GM12878 (cell line): ENCODE measurements around the gene CD93. TPM values are rescaled to one million over a fixed set of nuclear protein-coding genes. Genes with fewer than 3 reads are reported as not detected.

ENCODE experiments used
- ATAC-seq: fragments of 200-7000 bp; cut with Tn5 transposase; 3 replicates; pipeline ENCODE4 v1.9.1; 2020; ENCODE audit warnings: mild to moderate bottlenecking, moderate library complexity
- BruUV-seq: library from RNA; stranded (reverse); fragments of 400-500 nt; replicated peaks from 2 replicates; lab custom pipeline; 2021; lab: Mats Ljungman, UMichigan
- CTCF ChIA-PET: fragments of 300-600 bp; sonication (Branson Sonifier 250); formaldehyde crosslinking; extraction: SDS; loops from one replicate; lab custom pipeline; 2021; ENCODE audit warnings: inconsistent platforms; lab: Yijun Ruan, JAX
- POLR2A ChIA-PET: fragments of 350-600 bp; formaldehyde crosslinking; extraction: SDS; loops from one replicate; lab custom pipeline; 2021; ENCODE audit warnings: inconsistent platforms; lab: Charles Lee
- RAD21 ChIA-PET: fragments of 300-600 bp; sonication (Branson Sonifier 250); formaldehyde crosslinking; loops from one replicate; lab custom pipeline; 2023; ENCODE audit warnings: antibody characterized with exemption; ENCODE audit not compliant: unreplicated experiment; lab: Charles Lee
- SMC1A ChIA-PET: fragments of 300-600 bp; sonication (Branson Sonifier 250); formaldehyde crosslinking; loops from one replicate; lab custom pipeline; 2023; ENCODE audit not compliant: unreplicated experiment, uncharacterized antibody; lab: Charles Lee
- DNase-seq: peaks from one replicate; pipeline ENCODE4 v3.0.0-alpha.2; 2011; ENCODE audit warnings: low read depth, low spot score
- FAIRE-seq: peaks from 3 replicates; lab custom pipeline; 2011; peaks lifted over from hg19 to GRCh38; lab: Jason Lieb, UNC
- H2AFZ ChIP-seq: 2 replicates; pipeline ENCODE4 v1.6.0; 2011; ENCODE audit warnings: low read depth, low read length, control low read depth; ENCODE audit not compliant: control insufficient read depth
- H3K27ac ChIP-seq: 2 replicates; pipeline ENCODE4 v1.5.1; 2011; ENCODE audit warnings: control low read depth; ENCODE audit not compliant: control insufficient read depth, insufficient read depth
- H3K27me3 ChIP-seq, 2 experiments: replicated peaks in 1 of 2; 2 replicates each; pipeline versions ENCODE4 v1.6.0 to v1.6.1; 2011; ENCODE audit warnings: low read length in 1 of 2; ENCODE audit not compliant: control insufficient read depth in 2 of 2, insufficient read depth in 2 of 2
- H3K36me3 ChIP-seq, 2 experiments: 2 replicates each; pipeline ENCODE4 v1.5.1; 2011; ENCODE audit warnings: low read length in 1 of 2; ENCODE audit not compliant: control insufficient read depth in 2 of 2, insufficient read depth in 2 of 2
- H3K4me1 ChIP-seq: 2 replicates; pipeline ENCODE4 v1.6.1; 2011; ENCODE audit warnings: mild to moderate bottlenecking, low read length, moderate library complexity, mixed read lengths; ENCODE audit not compliant: control insufficient read depth, insufficient read depth
- H3K4me2 ChIP-seq: 2 replicates; pipeline ENCODE4 v1.6.0; 2011; ENCODE audit warnings: control low read depth; ENCODE audit not compliant: control insufficient read depth, insufficient read depth
- H3K4me3 ChIP-seq: fragments of 200-600 bp; sonication (generic); 2 replicates; pipeline ENCODE4 v1.5.1; 2016
- H3K79me2 ChIP-seq: 2 replicates; pipeline ENCODE4 v1.6.0; 2011; ENCODE audit warnings: low read length; ENCODE audit not compliant: control insufficient read depth, insufficient read depth
- H3K9ac ChIP-seq: 2 replicates; pipeline ENCODE4 v1.8.0; 2011; ENCODE audit warnings: low read length, control low read depth, mixed read lengths; ENCODE audit not compliant: control insufficient read depth, insufficient read depth
- H3K9me3 ChIP-seq: replicated peaks from 3 replicates; pipeline ENCODE4 v1.5.1; 2011; ENCODE audit warnings: mild to moderate bottlenecking, low read length; ENCODE audit not compliant: control insufficient read depth, insufficient read depth
- H4K20me1 ChIP-seq: 2 replicates; pipeline ENCODE4 v1.6.0; 2011; ENCODE audit not compliant: control insufficient read depth, insufficient read depth
- BMI1 ChIP-seq: fragments of 450-650 bp; IDR thresholded peaks from 2 replicates; pipeline ENCODE4 v1.6.1; 2016; ENCODE audit warnings: mild to moderate bottlenecking, moderate library complexity, borderline replicate concordance
- CEBPB ChIP-seq, 2 experiments: fragments of 150-350 bp in 1 of 2; IDR thresholded peaks; 2 replicates each; pipeline ENCODE4 v1.6.1; 2012 to 2014; ENCODE audit warnings: low read depth in 2 of 2, low read length in 2 of 2, borderline replicate concordance in 1 of 2, inconsistent platforms in 1 of 2
- CREM ChIP-seq: IDR thresholded peaks from 2 replicates; pipeline ENCODE4 v1.6.1; 2014; ENCODE audit warnings: antibody characterized with exemption, low read depth
- CTCF ChIP-seq, 3 experiments: IDR thresholded peaks in 2 of 3; conservative IDR thresholded peaks in 1 of 3; 2 replicates each; pipeline ENCODE4 v1.5.1; 2011; ENCODE audit warnings: low read depth in 3 of 3, low read length in 3 of 3, mild to moderate bottlenecking in 3 of 3, control low read depth in 2 of 3, moderate library complexity in 2 of 3, inconsistent platforms in 1 of 3, mixed read lengths in 1 of 3; ENCODE audit not compliant: control insufficient read depth in 2 of 3, insufficient read depth in 1 of 3; ENCODE audit errors: extremely low read depth in 1 of 3
- IRF3 ChIP-seq: fragments of 450-650 bp; IDR thresholded peaks from 2 replicates; pipeline ENCODE4 v1.6.1; 2014; ENCODE audit warnings: mild to moderate bottlenecking
- KAT2A ChIP-seq: conservative IDR thresholded peaks from 2 replicates; pipeline ENCODE4 v1.6.1; 2011; ENCODE audit warnings: low read depth, low read length; ENCODE audit not compliant: control insufficient read depth
- MAX ChIP-seq: IDR thresholded peaks from 2 replicates; pipeline ENCODE4 v1.6.1; 2012; ENCODE audit warnings: low read depth, low read length, improper control_type of control experiment
- MTA2 ChIP-seq: fragments of 450-650 bp; IDR thresholded peaks from 2 replicates; pipeline ENCODE4 v1.6.1; 2016; ENCODE audit warnings: low read depth, mild to moderate bottlenecking, moderate library complexity
- NFIC ChIP-seq: IDR thresholded peaks from 2 replicates; pipeline ENCODE4 v1.6.1; 2012; ENCODE audit warnings: low read depth, mild to moderate bottlenecking, inconsistent platforms, low read length, moderate library complexity
- SIN3A ChIP-seq: IDR thresholded peaks from 2 replicates; pipeline ENCODE4 v1.6.1; 2012; ENCODE audit warnings: low read depth, low read length, improper control_type of control experiment
- SP1 ChIP-seq: IDR thresholded peaks from one replicate; pipeline ENCODE4 v1.6.1; 2011; ENCODE audit warnings: low read depth, low read length
- STAT3 ChIP-seq: IDR thresholded peaks from 2 replicates; pipeline ENCODE4 v1.6.1; 2011; ENCODE audit warnings: low read depth, low read length, improper control_type of control experiment
- SUZ12 ChIP-seq: fragments of 200-600 bp; sonication (generic); IDR thresholded peaks from one replicate; pipeline ENCODE4 v1.6.1; 2018; ENCODE audit warnings: antibody characterized with exemption, mild to moderate bottlenecking; ENCODE audit not compliant: unreplicated experiment
- WRNIP1 ChIP-seq: IDR thresholded peaks from 2 replicates; pipeline ENCODE4 v1.6.1; 2011; ENCODE audit warnings: low read depth, low read length, improper control_type of control experiment, borderline replicate concordance
- ZBED1 ChIP-seq: IDR thresholded peaks from 2 replicates; pipeline ENCODE4 v1.6.1; 2016; ENCODE audit warnings: borderline replicate concordance
- ZNF687 ChIP-seq: fragments of 450-650 bp; IDR thresholded peaks from 2 replicates; pipeline ENCODE4 v1.6.1; 2017; ENCODE audit warnings: mild to moderate bottlenecking, moderate library complexity
- ZSCAN29 ChIP-seq: fragments of 450-650 bp; IDR thresholded peaks from 2 replicates; pipeline ENCODE4 v1.6.1; 2017; ENCODE audit warnings: mild to moderate bottlenecking, moderate library complexity
- WGBS: methylation state at CpG from one replicate; pipeline ENCODE4 v1.1.6; 2016; ENCODE audit warnings: low lambda C conversion rate; ENCODE audit not compliant: insufficient replicate concordance, insufficient coverage; ENCODE audit errors: missing lambda C conversion rate; 5-methylcytosine and 5-hydroxymethylcytosine counted together
- in situ Hi-C: fragments of 300-500 bp; cut with MboI; formaldehyde crosslinking; loops from 9 replicates; pipeline ENCODE4 v1.14.3; 2018; ENCODE audit warnings: mixed read lengths
- intact Hi-C: fragments of 100-400 bp; cut with micrococcal nuclease; formaldehyde crosslinking; loops from one replicate; pipeline ENCODE4 v1.14.2; 2022; ENCODE audit not compliant: unreplicated experiment
- polyA plus RNA-seq, 11 experiments: library from polyadenylated mRNA; depleted of rRNA in 4 of 11; unstranded in 6 of 11; stranded (reverse) in 5 of 11; fragments of >200 nt; fragmentation: Nextera tagmentation in 4 of 11; fragmentation: Illumina TruSeq in 1 of 11; extraction: Ambion mirVana in 4 of 11; extraction: Trizol in 1 of 11; gene quantifications; 1 replicate in 1 of 11; 2 replicates in 10 of 11; pipeline versions ENCODE4 v1.2.1 to v1.2.3, GENCODE V29; 2011 to 2016; ENCODE audit warnings: inconsistent platforms in 2 of 11, missing spikeins in 2 of 11, low read depth in 1 of 11
- total RNA-seq, 4 experiments: library from RNA; depleted of rRNA in 3 of 4; stranded (reverse); fragments of >200 nt in 3 of 4; fragmentation: Illumina TruSeq in 1 of 4; extraction: Trizol in 1 of 4; gene quantifications; 2 replicates each; pipeline versions ENCODE4 v1.2.1 to v1.2.3, GENCODE V29; 2013 to 2021

Gene CD93
- total and polyA plus RNA-seq, 10 of the 15 experiments (the other 5 are each of a cell fraction or from before 2014, with no cell fraction given): 0.20 to 2.7 (median 0.92) TPM

- intact Hi-C loops (no loop called here), in situ Hi-C loops (no loop called here)
- Histone ChIP-seq H3K4me3 (no peak overlapping the region), H3K4me2 (no peak overlapping the region), H3K9ac (no peak overlapping the region), H3K27me3 (peaks cover 0 to 3% of the 10 kb centered on the region in 2 experiments; a peak in 1 of 4 replicates), H3K27ac (no peak overlapping the region), H3K36me3 (no peaks in the 10 kb centered on the region), H3K9me3 (no peaks in the 10 kb centered on the region), H3K79me2 (no peaks in the 10 kb centered on the region), H2AFZ (no peak overlapping the region), H4K20me1 (no peaks in the 10 kb centered on the region), H3K4me1 (no peaks in the 10 kb centered on the region)
- SMC1A ChIA-PET: interaction anchor here (1.2 to 1.9 kb wide), 6 partner anchors 15 to 110 kb away, joined by 3 to 9 read pairs (median 4); no protein-coding TSS in a partner anchor
- DNase-seq (no peak), ATAC-seq (no peak), FAIRE-seq (no peak)
- TF ChIP-seq ZNF687 (no peak), SUZ12 (no peak), ZBED1 (no peak), CREM (no peak), SIN3A (no peak), CTCF (IDR thresholded peaks at IDR 0.05 in 2 of 3, conservative IDR thresholded peaks at IDR 0.05 in 1 of 3; ENCODE audit: control insufficient read depth in 2 of 3, extremely low read depth in 1 of 3, insufficient read depth in 1 of 3, low read depth in 3 of 3, low read length in 3 of 3) (no peak), SP1 (no peak), IRF3 (no peak), CEBPB (IDR thresholded peaks at IDR 0.05; ENCODE audit: borderline replicate concordance in 1 of 2, low read depth in 2 of 2, low read length in 2 of 2) (no peak), MAX (no peak), STAT3 (no peak), WRNIP1 (no peak), ZSCAN29 (no peak), KAT2A (no peak), BMI1 (no peak), MTA2 (no peak), NFIC (no peak)
- WGBS: 50% methylated on average over 10 of the region's 10 CpGs
- CTCF ChIA-PET: interaction anchor here (0.6 to 2.6 kb wide), 8 partner anchors 13 to 389 kb away, joined by 3 to 19 read pairs (median 8); no protein-coding TSS in a partner anchor
- no TSS peak for BruUV-seq
- RAD21 ChIA-PET: interaction anchor here (1.4 to 1.8 kb wide), 3 partner anchors 12 to 120 kb away, joined by 3 to 8 read pairs (median 4); no protein-coding TSS in a partner anchor
- POLR2A ChIA-PET: no interaction called here
These were observed 5.6 kb downstream of the CD93 start for GRCh38 chr20:23080521-23080920.
